GM19467 (cell line): ENCODE results near the gene SMAGP.
"Not testable (repeated sequence)": the region's sequence is repeated elsewhere in the genome, so short reads cannot be mapped to it uniquely, and the experiment has no call there.

Experiments used
- ATAC-seq: cut with Tn5 transposase; IDR thresholded peaks from one replicate; pipeline ENCODE4 v1.9.1; 2021; ENCODE audit warnings: mild to moderate bottlenecking, moderate library complexity; ENCODE audit not compliant: unreplicated experiment

The SMAGP gene

GRCh38 chr12:51265024-51265423 lies 5.2 kb downstream of the SMAGP start:
- no peak for ATAC-seq

GRCh38 chr12:51264297-51264696 lies 5.9 kb downstream of the SMAGP start:
- no peak for ATAC-seq

- ATAC-seq = no peak
Observed at GRCh38 chr12:51263341-51263740, 6.9 kb downstream of the SMAGP start.

- no peak for ATAC-seq
Observed at GRCh38 chr12:51262758-51263177, 7.4 kb downstream of the SMAGP start.

GRCh38 chr12:51259600-51259999 lies 10.6 kb downstream of the SMAGP start:
- not testable (repeated sequence) for ATAC-seq

GRCh38 chr12:51254536-51254935 lies 15.7 kb downstream of the SMAGP start:
- no peak for ATAC-seq

GRCh38 chr12:51253276-51253675 lies 16.9 kb downstream of the SMAGP start:
- no peak for ATAC-seq

- ATAC-seq = no peak
Observed at GRCh38 chr12:51247523-51248206, 22.6 kb downstream of the SMAGP start.

GRCh38 chr12:51246254-51246853 lies 23.9 kb downstream of the SMAGP start:
- ATAC-seq = no peak

GRCh38 chr12:51245476-51246253 lies 24.6 kb downstream of the SMAGP start:
- no peak for ATAC-seq

- no peak for ATAC-seq
Observed at GRCh38 chr12:51244269-51244668, 25.9 kb downstream of the SMAGP start.

GRCh38 chr12:51242876-51243275 lies 27.3 kb downstream of the SMAGP start:
- no peak for ATAC-seq

GRCh38 chr12:51242120-51242519 lies 28.1 kb downstream of the SMAGP start:
- no peak for ATAC-seq

- ATAC-seq = no peak
Observed at GRCh38 chr12:51240971-51241370, 29.2 kb downstream of the SMAGP start.

- peak; percentile 85 for ATAC-seq
Observed at GRCh38 chr12:51238510-51239334, 31.5 kb downstream of the SMAGP start, which contains the start of gene DAZAP2. TSS of gene DAZAP2 (plus strand) at chr12:51238826. CDS start at chr12:51238908, 82 bp downstream.

- no peak for ATAC-seq
Observed at GRCh38 chr12:51238037-51238509, 32.1 kb downstream of the SMAGP start.

GRCh38 chr12:51234530-51234929 lies 35.7 kb downstream of the SMAGP start:
- ATAC-seq = no peak

- ATAC-seq = no peak
Observed at GRCh38 chr12:51232642-51233041, 37.6 kb downstream of the SMAGP start.

- ATAC-seq = no peak
Observed at GRCh38 chr12:51229116-51229809, 41.0 kb downstream of the SMAGP start.

GRCh38 chr12:51227962-51228361 lies 42.3 kb downstream of the SMAGP start:
- no peak for ATAC-seq
